Upper lobe of right lung (tissue), 1 donor: ENCODE results near the gene CDK6. TPM values are rescaled to one million over a fixed set of nuclear protein-coding genes. Genes with fewer than 3 reads are reported as not detected.

ENCODE experiments used
- ATAC-seq: fragments of 200-7000 bp; cut with Tn5 transposase; one replicate; pipeline ENCODE4 v1.9.1; 2020; ENCODE audit warnings: mild to moderate bottlenecking, moderate library complexity
- DNase-seq: peaks from one replicate; pipeline ENCODE4 v3.0.0-alpha.2; 2020
- H3K27ac ChIP-seq: fragments of 200-600 bp; one replicate; pipeline ENCODE4 v1.8.0; 2022
- H3K27me3 ChIP-seq: fragments of 200-600 bp; one replicate; pipeline ENCODE4 v1.8.0; 2022; ENCODE audit warnings: mild to moderate bottlenecking
- H3K36me3 ChIP-seq: fragments of 200-600 bp; one replicate; pipeline ENCODE4 v1.8.0; 2022
- H3K4me1 ChIP-seq: fragments of 200-600 bp; one replicate; pipeline ENCODE4 v1.8.0; 2022
- H3K4me3 ChIP-seq: fragments of 200-600 bp; one replicate; pipeline ENCODE4 v1.8.0; 2022; ENCODE audit warnings: mild to moderate bottlenecking
- H3K9me3 ChIP-seq: fragments of 200-600 bp; one replicate; pipeline ENCODE4 v1.8.0; 2022
- intact Hi-C: fragments of 100-400 bp; cut with DNase I; formaldehyde crosslinking; loops from one replicate; pipeline ENCODE4 v1.11.0; 2022
- total RNA-seq: library from RNA; stranded (reverse); fragmentation: NEBNext Ultra II Directional; extraction: Animal tissue kit (Norgen Biotek cat#: 25700); gene quantifications from one replicate; pipeline ENCODE4 v1.2.1, GENCODE V29; 2021
- TF ChIP-seq, protein P1 (sequence below): fragments of 200-600 bp; IDR thresholded peaks from one replicate; pipeline ENCODE4 v1.8.0; 2022; ENCODE audit warnings: antibody characterized with exemption
- donor health status: DM: no; HTN: yes; CAD: no; lungs with severe emphysema.

CDK6 gene
- total RNA-seq, 1 donor from 2014 or later, result 22.4 TPM

DNA sequence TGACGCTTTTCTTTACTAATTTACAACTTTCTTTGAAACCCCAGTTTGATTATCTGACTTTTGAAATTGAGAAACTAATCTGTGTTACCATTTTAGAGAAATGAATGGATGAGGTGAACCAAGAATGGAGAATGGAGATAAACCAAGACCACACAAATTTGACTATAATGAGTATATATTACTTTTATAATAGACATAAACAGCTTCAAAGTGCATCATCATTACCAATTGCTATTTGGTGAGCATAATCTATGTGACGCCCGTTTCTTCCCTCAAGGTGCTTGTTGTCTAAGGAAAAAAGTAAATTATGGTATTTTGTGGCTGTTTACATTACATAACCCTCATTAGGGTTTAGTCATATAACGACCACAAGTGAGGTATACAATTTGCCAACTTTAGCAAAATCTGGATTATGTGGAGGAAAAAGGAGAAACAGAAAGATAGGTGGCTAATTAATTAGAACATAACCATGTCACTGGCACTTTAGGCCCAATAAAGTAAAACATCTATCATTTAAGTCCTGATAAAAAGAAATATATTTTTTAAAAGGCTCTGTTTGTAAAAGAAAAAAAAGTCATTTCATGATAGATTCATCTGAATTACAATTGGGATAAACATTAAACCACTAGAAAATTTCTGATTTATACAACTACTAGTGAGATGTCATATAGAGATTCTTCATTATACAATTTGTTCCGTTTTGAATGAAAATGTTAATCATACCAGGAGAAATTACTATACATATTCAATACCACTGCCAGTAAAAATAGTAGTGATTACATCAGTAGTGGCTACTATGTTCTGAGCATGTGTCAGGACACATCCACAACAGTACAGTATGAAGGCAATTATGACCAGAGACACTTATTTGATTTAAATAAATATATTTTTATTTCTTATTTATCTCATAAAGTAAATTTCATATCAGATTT is 128.0 kb downstream of the CDK6 start:
- no peaks in the 10 kb centered on the region for H3K27me3 ChIP-seq
- H3K27ac ChIP-seq, result no peak overlapping the region
- TF ChIP-seq, protein P1, sequence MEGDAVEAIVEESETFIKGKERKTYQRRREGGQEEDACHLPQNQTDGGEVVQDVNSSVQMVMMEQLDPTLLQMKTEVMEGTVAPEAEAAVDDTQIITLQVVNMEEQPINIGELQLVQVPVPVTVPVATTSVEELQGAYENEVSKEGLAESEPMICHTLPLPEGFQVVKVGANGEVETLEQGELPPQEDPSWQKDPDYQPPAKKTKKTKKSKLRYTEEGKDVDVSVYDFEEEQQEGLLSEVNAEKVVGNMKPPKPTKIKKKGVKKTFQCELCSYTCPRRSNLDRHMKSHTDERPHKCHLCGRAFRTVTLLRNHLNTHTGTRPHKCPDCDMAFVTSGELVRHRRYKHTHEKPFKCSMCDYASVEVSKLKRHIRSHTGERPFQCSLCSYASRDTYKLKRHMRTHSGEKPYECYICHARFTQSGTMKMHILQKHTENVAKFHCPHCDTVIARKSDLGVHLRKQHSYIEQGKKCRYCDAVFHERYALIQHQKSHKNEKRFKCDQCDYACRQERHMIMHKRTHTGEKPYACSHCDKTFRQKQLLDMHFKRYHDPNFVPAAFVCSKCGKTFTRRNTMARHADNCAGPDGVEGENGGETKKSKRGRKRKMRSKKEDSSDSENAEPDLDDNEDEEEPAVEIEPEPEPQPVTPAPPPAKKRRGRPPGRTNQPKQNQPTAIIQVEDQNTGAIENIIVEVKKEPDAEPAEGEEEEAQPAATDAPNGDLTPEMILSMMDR, result no peak
- H3K4me3 ChIP-seq, result no peak overlapping the region
- no peaks in the 10 kb centered on the region for H3K9me3 ChIP-seq
- no peaks in the 10 kb centered on the region for H3K4me1 ChIP-seq
- no peak for DNase-seq
- ATAC-seq, result no peak
- intact Hi-C loops, result no loop called here
- no peaks in the 10 kb centered on the region for H3K36me3 ChIP-seq

GRCh38 chr7:92707435-92707834 is 128.9 kb downstream of the CDK6 start:
- no peak overlapping the region for H3K27ac ChIP-seq
- DNase-seq, result no peak
- H3K9me3 ChIP-seq, result no peaks in the 10 kb centered on the region
- intact Hi-C loops, result no loop called here
- H3K27me3 ChIP-seq, result no peaks in the 10 kb centered on the region
- H3K36me3 ChIP-seq, result no peaks in the 10 kb centered on the region
- ATAC-seq, result no peak
- no peak overlapping the region for H3K4me3 ChIP-seq
- no peaks in the 10 kb centered on the region for H3K4me1 ChIP-seq
- TF ChIP-seq, protein P1, result no peak

DNA sequence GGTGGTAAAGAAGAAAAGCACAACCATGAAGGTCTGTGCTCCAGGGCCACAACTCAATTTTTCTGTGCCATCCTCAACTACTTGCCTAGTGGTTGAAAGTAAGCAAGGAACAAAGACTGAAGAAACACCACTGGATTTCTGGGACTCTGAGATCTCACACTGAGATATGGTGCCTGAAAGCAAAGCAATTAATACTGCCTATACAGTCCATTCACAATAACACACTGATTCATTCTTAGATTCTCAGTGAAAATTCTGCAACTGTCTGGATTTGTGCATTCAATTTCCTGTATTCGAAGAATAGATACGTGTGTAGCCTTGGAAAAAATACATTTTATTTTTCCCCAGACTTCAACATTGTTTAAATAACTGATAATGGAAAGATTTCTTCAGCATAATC is 129.8 kb downstream of the CDK6 start:
- no peak overlapping the region for H3K27ac ChIP-seq

DNA sequence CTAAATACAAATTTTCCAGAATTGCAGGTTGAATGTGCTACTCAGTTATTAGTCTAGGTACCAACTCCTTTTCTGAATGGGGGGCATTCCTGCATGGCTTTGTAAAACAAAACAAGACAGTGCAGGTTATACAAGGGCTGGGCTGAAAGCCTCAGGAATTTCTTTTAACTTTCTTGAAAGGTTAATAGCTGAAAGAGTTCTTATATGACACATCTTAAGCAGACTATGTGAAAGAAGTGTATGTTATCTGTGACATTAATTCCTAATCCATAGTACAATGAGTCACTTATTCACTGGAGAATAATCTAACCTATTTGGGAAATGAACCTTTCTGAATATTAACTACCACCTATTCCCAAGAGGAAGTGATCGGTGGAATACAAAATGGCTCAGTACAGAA is 130.5 kb downstream of the CDK6 start:
- intact Hi-C loops, result no loop called here
- no peak for ATAC-seq

More for the DNA sequence above, 129.8 kb downstream of the CDK6 start:
- intact Hi-C loops, result no loop called here
- DNase-seq, result no peak
- no peaks in the 10 kb centered on the region for H3K27me3 ChIP-seq
- TF ChIP-seq, protein P1, result no peak
- H3K4me3 ChIP-seq, result no peak overlapping the region
- ATAC-seq, result no peak
- H3K9me3 ChIP-seq, result no peaks in the 10 kb centered on the region
- H3K36me3 ChIP-seq, result no peaks in the 10 kb centered on the region
- no peaks in the 10 kb centered on the region for H3K4me1 ChIP-seq

GRCh38 chr7:92704858-92705257 is 131.5 kb downstream of the CDK6 start:
- H3K9me3 ChIP-seq, result no peaks in the 10 kb centered on the region
- no peak overlapping the region for H3K27ac ChIP-seq
- intact Hi-C loops, result no loop called here
- H3K36me3 ChIP-seq, result no peaks in the 10 kb centered on the region
- H3K27me3 ChIP-seq, result no peaks in the 10 kb centered on the region
- DNase-seq (no peak), ATAC-seq (no peak)
- H3K4me3 ChIP-seq, result no peak overlapping the region
- TF ChIP-seq, protein P1, result no peak
- no peaks in the 10 kb centered on the region for H3K4me1 ChIP-seq

More for the DNA sequence above, 130.5 kb downstream of the CDK6 start:
- no peak for DNase-seq
- H3K27me3 ChIP-seq, result no peaks in the 10 kb centered on the region
- H3K9me3 ChIP-seq, result no peaks in the 10 kb centered on the region
- no peaks in the 10 kb centered on the region for H3K36me3 ChIP-seq
- H3K4me3 ChIP-seq, result no peak overlapping the region
- H3K4me1 ChIP-seq, result no peaks in the 10 kb centered on the region
- TF ChIP-seq, protein P1, result no peak
- no peak overlapping the region for H3K27ac ChIP-seq
